SK-N-SH (cell line): ENCODE measurements around the gene FAM219A. TPM values are rescaled to one million over a fixed set of nuclear protein-coding genes. Genes with fewer than 3 reads are reported as not detected.
"Not testable (repeated sequence)": the region's sequence is repeated elsewhere in the genome, so short reads cannot be mapped to it uniquely, and the experiment has no call there.

Source experiments
- CTCF ChIA-PET: fragments of 300-600, 350-600 bp; formaldehyde crosslinking; extraction: SDS; loops from one replicate; lab custom pipeline; 2021; lab: Yijun Ruan, JAX
- POLR2A ChIA-PET: fragments of 350-600 bp; sonication (Branson Sonifier 250); formaldehyde crosslinking; extraction: SDS; loops from one replicate; lab custom pipeline; 2020; ENCODE audit warnings: antibody characterized with exemption, inconsistent platforms; lab: Yijun Ruan, JAX
- DNase-seq: peaks from one replicate; pipeline ENCODE4 v3.0.0; 2012
- H2AFZ ChIP-seq: fragments of 200-600 bp; sonication (generic); 2 replicates; pipeline ENCODE4 v1.8.1; 2016; ENCODE audit warnings: antibody characterized with exemption, mild to moderate bottlenecking, low read depth
- H3F3A ChIP-seq: fragments of 200-600 bp; sonication (generic); replicated peaks from 2 replicates; pipeline ENCODE3; 2016; ENCODE audit warnings: antibody characterized with exemption, mild to moderate bottlenecking; ENCODE audit not compliant: insufficient read depth
- H3K27ac ChIP-seq, 2 experiments: fragments of 200-500 bp in 1 of 2; fragments of 200-600 bp in 1 of 2; sonication (Bioruptor generic) in 1 of 2; sonication (generic), shearing (Covaris generic) in 1 of 2; 2 replicates each; pipeline versions ENCODE4 v1.5.1 to v1.6.1; 2014 to 2016; ENCODE audit warnings: low read depth in 2 of 2, inconsistent platforms in 1 of 2, low read length in 1 of 2, mild to moderate bottlenecking in 1 of 2, mixed read lengths in 1 of 2
- H3K27me3 ChIP-seq: fragments of 200-600 bp; sonication (generic), shearing (Covaris generic); 2 replicates; pipeline ENCODE4 v1.6.1; 2016; ENCODE audit warnings: mixed run types; ENCODE audit not compliant: insufficient read depth
- H3K36me3 ChIP-seq, 2 experiments: fragments of 200-500 bp in 1 of 2; fragments of 200-600 bp in 1 of 2; sonication (Bioruptor generic) in 1 of 2; sonication (generic) in 1 of 2; replicated peaks in 1 of 2; 2 replicates each; pipeline versions ENCODE3 to v1.5.1; 2014 to 2016; ENCODE audit warnings: low read length in 1 of 2, mild to moderate bottlenecking in 1 of 2; ENCODE audit not compliant: insufficient read depth in 2 of 2, control insufficient read depth in 1 of 2
- H3K4me1 ChIP-seq, 2 experiments: fragments of 200-500 bp in 1 of 2; fragments of 200-600 bp in 1 of 2; sonication (Bioruptor generic) in 1 of 2; sonication (generic), shearing (Covaris generic) in 1 of 2; 2 replicates each; pipeline versions ENCODE4 v1.5.1 to v1.6.1; 2014 to 2016; ENCODE audit warnings: low read depth in 1 of 2, low read length in 1 of 2, mixed run types in 1 of 2; ENCODE audit not compliant: insufficient read depth in 2 of 2, control insufficient read depth in 1 of 2
- H3K4me2 ChIP-seq: fragments of 200-600 bp; sonication (generic), shearing (Covaris generic); 2 replicates; pipeline ENCODE4 v1.6.1; 2017; ENCODE audit warnings: mixed run types
- H3K4me3 ChIP-seq, 2 experiments: fragments of 200-500 bp in 1 of 2; fragments of 200-600 bp in 1 of 2; sonication (Bioruptor generic) in 1 of 2; sonication (generic), shearing (Covaris generic) in 1 of 2; 2 replicates each; pipeline versions ENCODE4 v1.5.1 to v1.8.1; 2014 to 2016; ENCODE audit warnings: low read depth in 2 of 2, inconsistent platforms in 1 of 2, low read length in 1 of 2, mild to moderate bottlenecking in 1 of 2, mixed read lengths in 1 of 2, moderate library complexity in 1 of 2
- H3K79me2 ChIP-seq: fragments of 200-600 bp; sonication (generic); 2 replicates; pipeline ENCODE4 v1.8.1; 2017; ENCODE audit warnings: mild to moderate bottlenecking; ENCODE audit not compliant: insufficient read depth
- H3K9ac ChIP-seq: fragments of 200-600 bp; sonication (generic); 2 replicates; pipeline ENCODE4 v1.6.1; 2017; ENCODE audit warnings: mixed run types
- H3K9me2 ChIP-seq: fragments of 200-600 bp; sonication (generic); 2 replicates; pipeline ENCODE4 v1.6.1; 2017; ENCODE audit warnings: mixed run types
- H3K9me3 ChIP-seq: fragments of 200-600 bp; sonication (generic); 2 replicates; pipeline ENCODE4 v1.6.1; 2017; ENCODE audit warnings: mixed run types, mild to moderate bottlenecking, moderate library complexity
- H4K20me1 ChIP-seq: fragments of 200-600 bp; sonication (generic); 2 replicates; pipeline ENCODE4 v1.6.1; 2017; ENCODE audit warnings: mild to moderate bottlenecking, mixed run types; ENCODE audit not compliant: insufficient read depth
- FOXM1 ChIP-seq: IDR thresholded peaks from 2 replicates; pipeline ENCODE4 v1.4.0; 2012; ENCODE audit warnings: low read depth, mild to moderate bottlenecking
- GABPA ChIP-seq: IDR thresholded peaks from 2 replicates; pipeline ENCODE4 v1.4.0; 2012; ENCODE audit warnings: low read depth, mild to moderate bottlenecking
- GATA2 ChIP-seq: sonication (generic); formaldehyde crosslinking; IDR thresholded peaks from 2 replicates; pipeline ENCODE4 v1.5.0; 2020; ENCODE audit warnings: mild to moderate bottlenecking, missing genetic modification reagents
- MEF2A ChIP-seq: IDR thresholded peaks from 2 replicates; pipeline ENCODE4 v1.4.0; 2012; ENCODE audit warnings: low read depth, borderline replicate concordance
- MXI1 ChIP-seq: IDR thresholded peaks from 2 replicates; pipeline ENCODE4 v1.6.1; 2012; ENCODE audit warnings: mild to moderate bottlenecking, low read depth, low read length, improper control_type of control experiment
- NFIC ChIP-seq: IDR thresholded peaks from 2 replicates; pipeline ENCODE4 v1.4.0; 2012; ENCODE audit warnings: borderline replicate concordance
- NRF1 ChIP-seq: IDR thresholded peaks from 2 replicates; pipeline ENCODE4 v1.6.1; 2012; ENCODE audit warnings: low read depth, mild to moderate bottlenecking, low read length
- POLR2AphosphoS5 ChIP-seq: IDR thresholded peaks from 2 replicates; pipeline ENCODE4 v1.6.1; 2012; ENCODE audit warnings: low read depth, low read length
- TAF1 ChIP-seq: IDR thresholded peaks from 2 replicates; pipeline ENCODE4 v1.6.1; 2012; ENCODE audit warnings: low read depth, mild to moderate bottlenecking, low read length, moderate library complexity, borderline replicate concordance
- USF1 ChIP-seq: IDR thresholded peaks from 2 replicates; pipeline ENCODE4 v1.4.0; 2012; ENCODE audit warnings: low read depth, borderline replicate concordance
- USF2 ChIP-seq: fragments of 150-350 bp; IDR thresholded peaks from 2 replicates; pipeline ENCODE4 v1.6.1; 2017; ENCODE audit warnings: antibody characterized with exemption, low read length, low read depth, borderline replicate concordance
- YY1 ChIP-seq: IDR thresholded peaks from 2 replicates; pipeline ENCODE4 v1.4.0; 2012; ENCODE audit warnings: low read depth, mild to moderate bottlenecking
- WGBS: methylation state at CpG from one replicate; pipeline ENCODE4 v1.1.6; 2017; ENCODE audit warnings: low lambda C conversion rate; 5-methylcytosine and 5-hydroxymethylcytosine counted together
- polyA plus RNA-seq, 3 experiments: library from polyadenylated mRNA; depleted of rRNA; stranded (reverse); fragments of >200 nt; gene quantifications; 2 replicates each; pipeline ENCODE4 v1.2.3, GENCODE V29; 2012
- TF ChIP-seq, protein P1 (sequence below): IDR thresholded peaks from 2 replicates; pipeline ENCODE4 v1.4.0; 2012; ENCODE audit warnings: low read depth, borderline replicate concordance

The FAM219A gene
- polyA plus RNA-seq, 1 of the 3 experiments (the other 2 are of a cell fraction): 15.7 TPM

GRCh38 chr9:34481620-34482019 is 23.2 kb upstream of the FAM219A start:
- H3K27ac ChIP-seq, H3K9me2 ChIP-seq, H3K9me3 ChIP-seq, H3K4me1 ChIP-seq, H3K4me3 ChIP-seq, DNase-seq, H2AFZ ChIP-seq, H3K79me2 ChIP-seq, H3F3A ChIP-seq, H3K36me3 ChIP-seq, H3K9ac ChIP-seq, POLR2A ChIA-PET, CTCF ChIA-PET, H3K4me2 ChIP-seq, H4K20me1 ChIP-seq, H3K27me3 ChIP-seq: not testable (repeated sequence)
- WGBS: 78% methylated on average over 12 of the region's 13 CpGs

GRCh38 chr9:34479431-34479866 is 21.1 kb upstream of the FAM219A start:
- Histone ChIP-seq H3K27ac (no peak overlapping the region), H3K27me3 (peaks cover 6% of the 10 kb centered on the region; the same call in 1 of the 2 replicates), H3F3A (no peaks in the 10 kb centered on the region), H3K4me3 (no peak overlapping the region), H3K4me2 (no peak overlapping the region), H2AFZ (no peak overlapping the region), H4K20me1 (no peaks in the 10 kb centered on the region), H3K79me2 (no peaks in the 10 kb centered on the region), H3K9me2 (no peaks in the 10 kb centered on the region), H3K9ac (no peak overlapping the region), H3K4me1 (no peaks in the 10 kb centered on the region), H3K9me3 (no peaks in the 10 kb centered on the region)
- POLR2A ChIA-PET: no interaction called here
- CTCF ChIA-PET: interaction anchor here (1.5 to 2.0 kb wide), 2 partner anchors 21 to 75 kb away, joined by 5 read pairs; no protein-coding TSS in a partner anchor
- no peak for DNase-seq
- 64% methylated on average over 5 of the region's 5 CpGs for WGBS
- TF ChIP-seq NRF1: no peak
- TF ChIP-seq MEF2A: no peak
- no peak for TF ChIP-seq POLR2AphosphoS5
- no peak for TF ChIP-seq MXI1
- TF ChIP-seq YY1: no peak
- no peak for TF ChIP-seq USF1
- TF ChIP-seq GATA2: no peak
- TF ChIP-seq TAF1: no peak
- TF ChIP-seq FOXM1: no peak
- no peak for TF ChIP-seq NFIC
- TF ChIP-seq GABPA: no peak
- TF ChIP-seq USF2: no peak
- TF ChIP-seq, protein P1, sequence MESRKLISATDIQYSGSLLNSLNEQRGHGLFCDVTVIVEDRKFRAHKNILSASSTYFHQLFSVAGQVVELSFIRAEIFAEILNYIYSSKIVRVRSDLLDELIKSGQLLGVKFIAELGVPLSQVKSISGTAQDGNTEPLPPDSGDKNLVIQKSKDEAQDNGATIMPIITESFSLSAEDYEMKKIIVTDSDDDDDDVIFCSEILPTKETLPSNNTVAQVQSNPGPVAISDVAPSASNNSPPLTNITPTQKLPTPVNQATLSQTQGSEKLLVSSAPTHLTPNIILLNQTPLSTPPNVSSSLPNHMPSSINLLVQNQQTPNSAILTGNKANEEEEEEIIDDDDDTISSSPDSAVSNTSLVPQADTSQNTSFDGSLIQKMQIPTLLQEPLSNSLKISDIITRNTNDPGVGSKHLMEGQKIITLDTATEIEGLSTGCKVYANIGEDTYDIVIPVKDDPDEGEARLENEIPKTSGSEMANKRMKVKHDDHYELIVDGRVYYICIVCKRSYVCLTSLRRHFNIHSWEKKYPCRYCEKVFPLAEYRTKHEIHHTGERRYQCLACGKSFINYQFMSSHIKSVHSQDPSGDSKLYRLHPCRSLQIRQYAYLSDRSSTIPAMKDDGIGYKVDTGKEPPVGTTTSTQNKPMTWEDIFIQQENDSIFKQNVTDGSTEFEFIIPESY: no peak
- TF ChIP-seq, all 33 proteins: peak for 0
- H3K36me3 ChIP-seq: no peaks in the 10 kb centered on the region
